A673 (cell line): ENCODE data around the gene TXNDC17.

Experiments used
- CTCF ChIP-seq: fragments of 300-800, 200-600 bp; sonication (generic); conservative IDR thresholded peaks from 2 replicates; pipeline ENCODE4 v1.5.1; 2017; ENCODE audit warnings: low read depth, mild to moderate bottlenecking, antibody characterized with exemption, low read length, moderate library complexity, mixed read lengths
- EZH2 ChIP-seq: fragments of 200-600 bp; sonication (generic); IDR thresholded peaks from 2 replicates; pipeline ENCODE4 v1.6.1; 2017; ENCODE audit warnings: borderline replicate concordance, low read depth, mild to moderate bottlenecking, mixed read lengths, antibody characterized with exemption, low read length; ENCODE audit not compliant: poor library complexity, severe bottlenecking

- TF ChIP-seq CTCF (no peak), EZH2 (no peak)
Observed at GRCh38 chr17:6669479-6670212, 28.8 kb downstream of the TXNDC17 start.
